ENCODE data around the gene CBX5.
"Not testable (repeated sequence)": the region's sequence is repeated elsewhere in the genome, so short reads cannot be mapped to it uniquely, and the experiment has no call there.

The CBX5 gene

DNA sequence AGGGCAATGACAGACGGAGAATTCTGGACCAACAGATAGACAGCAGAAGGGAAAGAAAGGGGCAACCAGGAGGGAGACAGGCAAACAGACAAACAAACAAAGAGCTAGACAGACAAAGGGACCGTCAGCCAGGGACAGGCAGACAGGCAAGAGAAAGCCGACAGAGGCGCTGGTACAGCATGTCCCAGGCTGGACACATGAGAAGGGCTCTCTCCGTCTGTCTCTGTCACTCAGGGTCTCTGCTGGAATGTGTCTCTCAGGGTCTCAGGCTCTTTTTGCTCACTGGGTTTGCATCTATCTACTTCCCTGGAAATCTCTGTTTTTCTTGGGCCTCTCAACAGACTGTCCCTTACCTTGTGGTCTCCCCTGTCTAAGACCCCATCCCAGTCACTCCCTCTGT, 82.9 kb downstream of the CBX5 start:
- DNase-seq (ENCODE audit: low spot score): no peak

- DNase-seq (ENCODE audit: low spot score): no peak
Measured at GRCh38 chr12:54196396-54196795, 83.5 kb downstream of the CBX5 start.

- DNase-seq (ENCODE audit: low spot score): no peak
Measured at GRCh38 chr12:54195737-54196347, 84.1 kb downstream of the CBX5 start.

DNA sequence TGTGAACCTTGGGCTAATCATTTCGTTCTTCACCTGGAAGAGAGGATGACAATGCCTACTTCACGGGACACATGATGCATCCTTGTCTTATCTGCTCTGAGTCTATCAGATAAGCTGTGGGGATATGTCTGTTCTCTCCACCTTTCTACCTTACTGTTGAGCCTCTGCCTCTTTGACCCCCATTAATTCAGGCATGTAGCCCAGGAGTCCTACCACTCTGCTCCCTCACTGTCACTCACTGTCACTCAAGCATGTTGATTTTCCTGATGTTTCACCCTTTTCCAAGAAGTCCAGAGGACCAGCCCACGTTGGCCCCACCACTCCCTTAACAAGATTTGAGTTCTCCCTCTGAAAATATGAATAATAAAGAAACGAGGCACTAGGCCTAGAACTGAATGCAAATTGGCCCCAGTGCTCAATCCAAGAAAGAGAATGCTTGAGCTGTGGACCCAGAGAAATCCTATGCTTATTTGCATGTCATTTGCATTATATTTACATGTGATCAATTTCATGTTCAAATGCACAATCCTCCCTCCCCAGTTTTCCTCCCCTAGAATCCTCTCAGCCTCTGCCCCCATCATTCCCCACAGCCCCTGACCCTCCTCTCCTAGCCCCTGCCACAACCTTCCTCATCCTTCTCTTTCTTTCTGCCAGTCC, 84.7 kb downstream of the CBX5 start:
- DNase-seq (ENCODE audit: low spot score): no peak

GRCh38 chr12:54194611-54195010, 85.3 kb downstream of the CBX5 start:
- not testable (repeated sequence) for DNase-seq (ENCODE audit: low spot score)

- DNase-seq (ENCODE audit: low spot score): no peak
Measured at GRCh38 chr12:54193434-54193833, 86.5 kb downstream of the CBX5 start.

- DNase-seq (ENCODE audit: low spot score): peak; percentile 83
Measured at GRCh38 chr12:54191550-54192022, 88.3 kb downstream of the CBX5 start.

GRCh38 chr12:54191126-54191525, 88.8 kb downstream of the CBX5 start:
- no peak for DNase-seq (ENCODE audit: low spot score)

GRCh38 chr12:54189198-54189539, 90.8 kb downstream of the CBX5 start:
- DNase-seq (ENCODE audit: low spot score): no peak

GRCh38 chr12:54187075-54187474, 92.8 kb downstream of the CBX5 start:
- DNase-seq (ENCODE audit: low spot score): no peak

DNA sequence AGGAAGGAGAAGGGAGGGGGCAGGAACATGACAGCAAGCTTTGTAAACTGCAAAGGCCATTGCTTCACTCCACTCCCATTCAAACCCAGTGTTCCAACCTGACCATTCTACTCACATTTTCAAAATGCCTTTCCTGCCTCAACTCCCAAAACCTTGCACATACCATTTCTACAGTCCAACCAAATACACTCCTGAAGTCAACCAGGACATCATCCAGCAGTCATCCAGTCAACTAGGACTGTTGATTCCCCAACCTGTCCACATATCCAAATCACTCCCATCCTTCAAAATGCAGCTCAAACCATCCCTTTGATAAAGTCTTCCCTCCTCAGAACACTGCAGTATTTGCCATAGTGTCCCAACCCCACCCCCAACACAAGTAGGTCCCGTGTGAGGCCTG, 94.0 kb downstream of the CBX5 start:
- DNase-seq (ENCODE audit: low spot score): no peak

DNA sequence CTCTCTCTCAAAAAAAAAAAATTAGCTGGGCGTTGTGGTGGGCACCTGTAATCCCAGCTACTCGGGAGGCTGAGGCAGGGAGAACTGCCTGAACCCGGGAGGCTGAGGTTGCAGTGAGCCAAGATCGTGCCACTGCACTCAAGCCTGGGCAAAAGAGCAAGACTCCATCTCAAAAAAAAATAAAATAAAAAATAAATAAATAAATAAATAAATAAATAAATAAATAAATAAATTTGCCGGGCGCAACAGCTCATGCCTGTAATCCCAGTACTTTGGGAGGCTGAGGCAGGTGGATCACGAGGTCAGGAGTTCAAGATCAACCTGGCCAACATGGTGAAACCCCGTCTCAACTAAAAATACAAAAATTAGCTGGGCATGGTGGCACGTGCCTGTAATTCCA, 94.6 kb downstream of the CBX5 start:
- DNase-seq (ENCODE audit: low spot score): not testable (repeated sequence)

DNA sequence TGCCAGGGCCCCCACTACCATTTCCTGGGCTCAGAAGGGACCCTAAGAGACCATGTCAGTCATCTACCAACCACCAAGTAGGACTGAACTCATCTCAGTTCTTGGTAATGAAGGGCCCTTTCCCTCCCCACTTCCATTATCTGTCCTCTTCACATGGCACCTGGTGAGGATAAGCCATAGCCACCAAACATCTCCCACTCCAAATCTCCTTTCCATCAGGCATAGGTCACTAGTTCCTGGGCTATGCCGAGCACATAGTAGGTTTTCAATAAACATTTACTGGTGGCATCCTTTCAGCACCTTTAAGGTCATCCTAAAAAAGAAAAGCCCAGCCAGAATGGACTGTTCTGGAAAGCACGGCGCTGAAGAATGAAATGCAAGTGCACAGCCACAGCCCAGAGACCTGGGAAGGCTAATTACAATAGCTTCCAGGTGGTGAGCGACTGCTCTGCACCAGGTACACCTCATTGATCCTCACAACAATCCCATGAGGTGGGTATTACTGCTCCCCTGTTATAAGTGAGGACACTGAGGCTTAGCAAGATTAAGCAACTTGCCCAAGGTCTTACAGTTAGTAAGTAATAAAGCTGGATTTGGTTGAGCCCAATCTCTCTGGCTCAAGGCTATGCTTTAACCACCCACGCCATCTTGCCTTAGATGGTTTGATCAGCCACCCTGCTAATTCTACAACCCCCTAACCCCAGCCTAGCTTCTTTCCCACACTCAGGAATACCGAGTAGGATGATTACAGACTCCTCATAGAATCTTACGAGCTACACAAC, 95.7 kb downstream of the CBX5 start:
- DNase-seq (ENCODE audit: low spot score): no peak

DNA sequence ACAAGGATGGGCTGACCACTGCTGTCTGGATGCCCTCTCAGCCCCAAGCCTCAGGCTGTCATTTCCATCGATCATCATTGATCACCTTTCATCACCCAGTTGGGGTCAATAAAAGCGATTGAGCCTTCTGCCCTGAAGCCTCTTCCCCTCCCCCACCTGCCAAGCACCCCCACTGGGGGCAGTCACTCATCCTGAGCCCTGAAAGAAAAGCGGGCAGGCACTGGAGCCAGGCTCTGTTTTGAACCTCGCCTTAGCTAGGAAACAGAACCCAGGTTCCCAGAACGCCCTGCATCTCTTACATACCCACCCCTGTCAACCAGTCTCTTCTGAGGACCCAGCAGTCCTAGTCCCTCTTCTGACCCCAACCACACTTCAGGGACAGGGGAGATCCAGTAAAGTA, 96.9 kb downstream of the CBX5 start:
- DNase-seq (ENCODE audit: low spot score): no peak

DNA sequence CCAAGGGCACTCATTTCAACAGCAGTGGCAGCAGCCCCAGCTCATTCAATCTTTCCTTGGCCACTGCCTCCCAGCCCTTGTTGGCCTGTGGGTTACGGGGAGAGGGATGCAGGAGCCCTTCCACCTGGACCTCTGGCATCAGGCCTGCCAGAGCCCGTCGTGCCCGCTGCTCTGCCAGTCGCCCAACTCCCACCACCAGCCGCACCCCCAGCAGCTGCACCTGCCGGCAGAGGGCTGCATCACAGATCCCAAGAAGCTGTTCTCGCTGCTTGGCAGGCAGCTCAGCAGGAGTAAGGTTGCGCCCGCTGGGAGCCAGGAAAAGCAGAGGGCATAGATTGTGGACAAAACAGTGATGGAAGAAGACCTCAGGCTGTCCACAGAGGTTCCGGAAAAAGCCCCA, 97.8 kb downstream of the CBX5 start:
- no peak for DNase-seq (ENCODE audit: low spot score)

Measured in SW480 (cell line).